OCI-LY3 (cell line): ENCODE data around the gene SEZ6L.

Experiments used
- EZH2phosphoT487 ChIP-seq: fragments of 200-600 bp; shearing (Covaris generic); IDR thresholded peaks from 2 replicates; pipeline ENCODE4 v1.6.1; 2018; ENCODE audit warnings: antibody characterized with exemption, mixed run types, low read depth
- TF ChIP-seq, protein P1 (sequence below): fragments of 200-600, 300-600 bp; sonication (generic); IDR thresholded peaks from 2 replicates; pipeline ENCODE4 v1.5.1; 2014; ENCODE audit warnings: antibody characterized with exemption, low read length, low read depth

GRCh38 chr22:26238596-26238995, 69.3 kb downstream of the SEZ6L start:
- TF ChIP-seq, protein P1, sequence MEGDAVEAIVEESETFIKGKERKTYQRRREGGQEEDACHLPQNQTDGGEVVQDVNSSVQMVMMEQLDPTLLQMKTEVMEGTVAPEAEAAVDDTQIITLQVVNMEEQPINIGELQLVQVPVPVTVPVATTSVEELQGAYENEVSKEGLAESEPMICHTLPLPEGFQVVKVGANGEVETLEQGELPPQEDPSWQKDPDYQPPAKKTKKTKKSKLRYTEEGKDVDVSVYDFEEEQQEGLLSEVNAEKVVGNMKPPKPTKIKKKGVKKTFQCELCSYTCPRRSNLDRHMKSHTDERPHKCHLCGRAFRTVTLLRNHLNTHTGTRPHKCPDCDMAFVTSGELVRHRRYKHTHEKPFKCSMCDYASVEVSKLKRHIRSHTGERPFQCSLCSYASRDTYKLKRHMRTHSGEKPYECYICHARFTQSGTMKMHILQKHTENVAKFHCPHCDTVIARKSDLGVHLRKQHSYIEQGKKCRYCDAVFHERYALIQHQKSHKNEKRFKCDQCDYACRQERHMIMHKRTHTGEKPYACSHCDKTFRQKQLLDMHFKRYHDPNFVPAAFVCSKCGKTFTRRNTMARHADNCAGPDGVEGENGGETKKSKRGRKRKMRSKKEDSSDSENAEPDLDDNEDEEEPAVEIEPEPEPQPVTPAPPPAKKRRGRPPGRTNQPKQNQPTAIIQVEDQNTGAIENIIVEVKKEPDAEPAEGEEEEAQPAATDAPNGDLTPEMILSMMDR: no peak
- no peak for TF ChIP-seq EZH2phosphoT487
